ENCODE data around the gene TMED1.

TMED1 gene

DNA sequence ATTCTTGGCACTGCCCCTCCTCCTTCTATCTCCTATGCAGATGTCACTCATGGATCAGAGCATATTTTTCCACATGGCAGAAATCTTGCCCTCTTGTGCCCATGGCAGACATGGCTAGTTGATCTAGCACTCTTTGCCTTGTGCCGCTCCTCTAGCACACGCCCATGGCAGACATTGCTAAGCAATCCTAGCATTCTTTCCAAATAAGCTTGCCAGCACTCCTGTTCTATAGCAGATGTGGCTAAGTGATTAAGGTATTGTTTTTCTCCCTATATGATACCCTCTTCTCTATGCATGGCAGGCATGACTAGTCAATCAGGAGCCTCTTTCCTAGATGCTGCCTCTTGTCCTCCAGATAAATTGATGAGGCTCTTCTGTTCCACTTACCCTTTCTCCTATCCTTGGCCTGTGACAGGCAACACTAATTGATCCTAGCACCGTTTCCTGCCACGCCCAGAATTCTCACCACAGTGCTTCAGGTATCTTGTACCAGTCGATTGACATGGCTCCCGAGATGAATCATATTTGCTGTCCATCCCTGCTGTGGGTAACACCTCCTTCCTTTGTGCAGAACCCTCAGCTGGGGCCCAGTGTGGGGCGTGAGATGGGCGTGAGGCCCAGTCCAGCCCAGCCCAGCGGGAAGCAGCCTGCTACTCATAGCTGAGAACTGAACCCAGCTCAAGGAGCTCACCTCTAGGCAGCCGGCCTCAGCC, 26.9 kb downstream of the TMED1 start:
- no peak for DNase-seq

DNA sequence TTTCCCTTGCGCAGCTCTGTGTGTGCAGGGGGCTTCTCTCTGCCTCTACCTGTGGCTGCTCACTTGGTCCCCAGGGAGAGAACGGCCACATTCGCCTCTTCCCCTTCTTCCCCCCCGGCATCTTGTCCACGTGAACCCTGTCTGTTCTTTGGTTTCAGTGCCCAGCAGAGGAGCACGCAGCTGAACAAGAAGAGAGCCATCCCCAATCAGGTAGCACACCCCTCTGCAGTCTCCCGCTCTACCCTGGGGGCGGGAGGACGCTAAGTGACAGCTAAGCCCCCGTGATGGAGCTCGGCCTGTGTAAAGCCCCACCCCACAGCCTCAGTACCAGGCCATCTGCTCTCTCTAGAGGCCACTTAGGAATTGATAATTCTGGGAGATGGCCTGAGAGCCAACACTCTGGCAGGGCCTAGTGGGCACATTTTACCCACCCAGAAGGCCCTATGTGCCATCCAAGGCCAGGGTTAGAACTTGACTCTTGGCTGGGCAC, 30.2 kb downstream of the TMED1 start:
- no peak for DNase-seq

DNA sequence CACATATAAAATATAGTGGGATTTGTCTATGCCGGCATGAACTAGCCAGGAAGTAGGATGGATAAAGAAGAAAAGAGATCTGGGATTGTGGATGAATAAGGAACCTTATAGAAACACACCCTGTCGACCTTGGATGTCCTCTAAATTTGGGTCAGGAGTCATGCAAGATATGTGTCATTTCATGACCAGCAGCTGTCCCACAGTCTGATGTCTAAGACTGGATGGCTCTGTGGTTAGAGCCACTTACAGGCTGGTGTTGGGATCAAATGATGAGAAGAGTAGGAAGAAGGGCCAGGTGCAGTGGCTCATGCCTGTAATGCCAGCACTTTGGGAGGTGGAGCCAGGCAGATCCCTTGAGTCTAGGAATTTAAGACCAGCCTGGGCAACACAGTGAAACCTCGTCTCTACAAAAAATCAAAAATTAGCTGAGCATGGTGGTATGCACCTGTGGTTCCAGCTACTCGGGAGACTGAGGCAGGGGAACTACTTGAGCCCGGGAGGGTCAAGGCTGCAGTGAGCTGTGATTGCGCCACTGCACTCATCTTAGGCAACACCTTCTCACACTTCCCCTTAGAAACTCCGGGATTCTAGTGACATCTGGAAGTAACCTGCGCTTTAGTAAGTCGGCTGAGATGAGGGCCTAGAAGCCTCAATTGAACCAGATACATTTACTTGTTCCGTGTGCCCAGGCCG, 30.8 kb downstream of the TMED1 start:
- no peak for DNase-seq

DNA sequence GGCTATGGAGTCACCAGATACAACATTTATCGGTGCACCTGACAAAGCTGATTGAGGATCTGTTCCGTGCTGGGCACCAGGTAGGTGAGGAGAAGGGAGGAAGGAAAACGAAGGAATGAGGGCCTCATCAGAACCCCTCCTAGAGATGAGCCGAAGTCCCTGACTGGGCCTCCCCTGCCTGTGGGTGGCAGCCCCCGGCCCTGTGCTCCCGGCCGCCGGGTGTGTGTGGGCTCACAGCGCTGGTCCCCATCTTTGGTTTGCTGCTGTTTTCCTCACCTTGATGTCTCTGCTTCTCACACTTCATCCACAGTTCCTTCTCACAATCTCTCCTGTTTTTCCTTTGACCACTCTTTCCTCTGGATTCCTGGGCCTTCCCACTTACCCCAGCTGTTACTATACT, 32.8 kb downstream of the TMED1 start:
- DNase-seq, result no peak

DNA sequence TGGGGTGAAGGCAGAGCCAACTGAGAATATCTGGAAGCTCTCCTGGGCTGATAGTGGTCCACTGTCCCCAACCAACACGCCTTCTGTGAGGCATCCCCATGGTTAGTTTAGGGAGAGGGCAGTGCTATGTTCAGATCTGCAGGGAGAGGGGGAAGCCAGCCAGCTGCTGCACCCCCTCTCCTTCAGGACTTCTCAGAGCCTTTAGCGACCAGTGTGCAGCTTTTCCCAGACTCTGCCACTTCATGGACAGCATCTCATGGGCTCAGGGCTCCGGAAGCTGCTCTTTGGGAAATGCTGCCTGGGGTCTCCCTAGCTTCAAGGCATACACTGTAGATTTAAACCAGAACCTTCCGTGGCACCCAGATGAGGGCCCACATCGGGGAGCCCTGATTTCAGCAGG, 33.5 kb downstream of the TMED1 start:
- no peak for DNase-seq

DNA sequence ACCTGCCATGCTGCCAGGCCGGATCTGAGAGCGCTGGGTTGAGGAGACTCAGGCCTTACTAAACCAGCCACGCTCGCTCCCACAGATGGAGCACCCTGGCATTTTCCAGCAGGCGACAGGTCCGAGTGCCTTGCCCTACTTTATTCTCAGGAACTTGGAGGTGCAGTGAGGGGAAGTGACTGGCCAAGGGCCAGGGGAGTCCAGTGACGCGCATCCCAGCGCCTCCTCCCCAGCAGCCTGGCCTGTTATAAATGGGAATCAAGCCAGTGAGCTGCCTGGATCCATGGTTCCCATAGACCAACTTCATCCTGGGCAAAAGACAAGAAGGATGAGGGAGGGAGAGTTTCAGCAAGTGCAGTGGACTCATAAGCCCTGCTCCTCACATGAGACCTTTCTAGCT, 35.5 kb downstream of the TMED1 start:
- DNase-seq, result no peak

DNA sequence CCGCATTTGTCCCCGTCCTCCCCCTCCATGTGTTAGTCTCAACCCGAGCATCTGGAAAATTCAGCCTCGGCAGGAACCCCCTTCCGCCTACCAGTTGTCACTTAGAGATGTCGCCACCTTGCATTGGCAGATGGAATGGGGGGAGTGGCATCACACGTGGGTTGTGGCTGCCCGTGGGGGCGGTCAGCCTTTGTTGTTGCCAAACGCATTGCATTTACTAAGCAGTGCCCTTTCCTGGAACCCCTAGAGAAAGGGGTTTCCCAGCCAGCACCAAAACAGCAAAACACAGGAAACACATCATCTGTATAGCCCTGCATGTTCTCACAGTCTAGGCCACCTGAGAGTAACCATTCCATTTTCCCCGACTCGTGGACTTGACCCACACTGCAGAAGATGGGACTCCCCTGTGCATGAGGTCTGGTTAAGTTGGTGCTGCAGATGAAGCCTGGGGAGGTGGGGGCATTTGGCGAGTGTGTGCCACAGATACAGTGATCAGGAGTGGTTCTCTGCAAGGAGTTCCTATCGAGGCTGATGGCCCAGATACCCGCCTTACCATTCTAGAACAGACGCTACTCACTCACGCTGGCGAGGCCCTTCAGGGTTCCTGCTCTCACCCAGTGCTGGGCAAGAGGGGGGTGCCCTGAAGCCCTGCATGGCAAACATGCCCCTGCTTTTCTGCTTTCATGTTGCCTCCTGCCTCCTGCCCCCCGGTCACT, 38.3 kb downstream of the TMED1 start:
- DNase-seq, result no peak

DNA sequence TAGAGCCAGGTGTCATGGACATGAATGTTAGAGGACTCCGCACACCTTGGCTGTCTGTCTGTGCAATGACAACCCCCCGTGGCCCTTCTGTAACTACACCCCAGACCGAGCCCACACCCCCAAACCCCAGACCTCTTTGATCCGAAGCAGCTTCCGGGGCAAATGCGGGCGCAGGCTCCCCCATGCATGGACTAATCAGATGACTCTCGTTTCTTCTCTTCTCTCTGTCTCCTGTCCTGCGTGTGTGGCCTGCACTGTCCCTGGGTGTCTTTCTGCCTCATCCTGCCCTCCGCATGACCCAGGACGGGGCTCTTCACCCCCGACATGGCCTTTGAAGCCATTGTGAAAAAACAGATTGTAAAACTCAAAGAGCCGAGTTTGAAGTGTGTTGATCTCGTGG, 38.9 kb downstream of the TMED1 start:
- no peak for DNase-seq

DNA sequence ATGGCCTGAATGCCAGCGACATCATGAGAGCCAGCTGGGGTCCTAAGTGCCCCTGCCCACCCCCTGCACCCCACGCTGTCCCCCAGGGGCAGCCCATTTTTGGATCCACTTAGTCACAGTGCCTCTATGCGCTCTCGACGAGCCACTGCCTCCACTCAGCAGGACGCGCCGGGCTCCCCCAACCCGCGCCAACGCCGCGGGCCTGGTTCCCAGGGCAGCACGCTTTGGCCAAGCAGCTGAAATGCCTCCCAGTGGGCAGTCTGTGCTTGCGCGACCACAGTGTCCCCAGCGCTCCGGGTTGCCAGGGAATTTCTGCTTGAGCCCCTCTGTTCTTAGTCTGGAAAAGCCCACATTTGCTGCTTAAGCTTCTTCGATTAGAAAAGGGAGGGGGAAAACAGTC, 39.4 kb downstream of the TMED1 start:
- DNase-seq, result no peak

DNA sequence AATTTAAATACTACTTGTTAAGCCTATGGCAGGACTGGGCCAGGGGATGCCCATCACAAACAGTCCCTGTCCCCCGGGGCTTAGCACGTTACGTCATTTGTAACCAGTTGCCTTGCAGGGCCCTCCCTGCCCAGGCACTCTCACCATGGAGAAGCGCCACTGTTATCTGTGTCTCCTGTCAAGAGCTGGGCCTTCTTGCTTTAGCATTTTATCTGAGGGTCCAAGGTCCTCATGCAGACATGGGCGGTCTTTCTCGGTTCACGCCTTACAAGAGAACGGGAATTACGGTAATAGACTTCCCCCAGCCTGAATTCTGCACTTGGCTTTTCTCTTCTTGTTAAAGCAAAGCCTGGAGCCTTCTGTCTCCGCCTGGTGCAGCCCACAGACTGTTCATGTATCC, 46.1 kb downstream of the TMED1 start:
- DNase-seq, result no peak

DNA sequence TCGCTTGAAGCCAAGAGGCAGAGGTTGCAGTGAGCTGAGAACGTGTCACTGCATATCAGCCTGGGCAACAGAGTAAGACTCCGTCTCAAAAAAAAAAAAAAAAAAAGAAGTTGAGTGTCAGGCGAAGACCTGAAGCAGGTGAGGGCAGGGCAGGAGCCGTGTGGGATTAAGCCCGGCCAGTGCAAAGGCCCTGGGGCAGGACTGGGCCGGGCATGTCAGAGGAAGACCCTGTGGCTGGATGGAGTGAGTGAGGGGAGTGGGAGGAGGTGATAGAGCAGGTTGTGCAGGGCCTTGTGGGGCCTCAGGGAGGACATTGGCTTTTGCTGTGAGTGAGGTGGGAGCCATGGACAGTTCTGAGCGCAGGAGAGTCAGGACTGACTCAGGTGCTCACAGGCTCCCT, 47.9 kb downstream of the TMED1 start:
- no peak for DNase-seq

DNA sequence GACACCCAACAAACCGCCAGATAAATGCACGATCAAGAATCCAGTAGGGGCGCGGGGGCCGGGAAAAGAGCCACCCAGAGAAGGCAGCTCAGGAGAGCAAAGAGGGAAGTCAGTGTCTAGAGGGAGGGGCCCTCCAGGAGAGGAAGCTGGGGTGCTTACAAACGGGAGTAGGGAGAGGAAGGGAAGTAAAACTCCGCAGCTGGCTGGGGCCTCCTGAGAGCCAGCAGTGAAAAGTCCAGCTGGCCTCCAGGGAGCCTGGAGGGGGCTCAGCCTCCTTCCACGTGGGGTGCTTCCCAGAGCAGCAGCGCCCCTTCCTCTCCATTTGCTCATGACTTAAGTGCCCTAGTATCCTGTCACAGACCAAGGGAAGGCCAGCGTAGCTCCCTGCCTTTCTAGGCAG, 51.8 kb downstream of the TMED1 start:
- DNase-seq, result no peak

DNA sequence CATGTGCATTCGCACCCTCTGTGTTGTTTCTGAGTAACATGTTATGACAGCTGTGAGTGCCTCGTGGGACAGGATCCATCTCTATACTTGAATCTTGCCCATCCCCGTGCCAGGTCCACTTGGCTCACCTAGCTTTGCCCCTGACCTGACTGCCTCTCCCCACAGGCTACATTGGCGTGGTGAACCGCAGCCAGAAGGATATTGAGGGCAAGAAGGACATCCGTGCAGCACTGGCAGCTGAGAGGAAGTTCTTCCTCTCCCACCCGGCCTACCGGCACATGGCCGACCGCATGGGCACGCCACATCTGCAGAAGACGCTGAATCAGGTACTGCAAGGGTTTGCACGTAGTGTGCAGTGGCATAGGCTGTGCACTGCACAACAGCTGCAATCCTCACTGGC, 53.2 kb downstream of the TMED1 start:
- DNase-seq, result no peak

Data from NCI-H1105 (cell line).